GM23338 (cell line): ENCODE data around the gene IMPA2. TPM values are rescaled to one million over a fixed set of nuclear protein-coding genes. Genes with fewer than 3 reads are reported as not detected.

Experiments
- ATAC-seq: fragments of 200-7000 bp; cut with Tn5 transposase; 3 replicates; pipeline ENCODE4 v1.9.1; 2020
- DNase-seq: peaks from one replicate; pipeline ENCODE4 v3.0.0-alpha.2; 2015; ENCODE audit warnings: low spot score
- H2AFZ ChIP-seq: fragments of 200-600 bp; sonication (generic); 2 replicates; pipeline ENCODE4 v1.8.0; 2016; ENCODE audit warnings: antibody characterized with exemption, mild to moderate bottlenecking, moderate library complexity
- H3F3A ChIP-seq: fragments of 200-600 bp; sonication (generic); replicated peaks from 2 replicates; pipeline ENCODE4 v1.8.0; 2017; ENCODE audit warnings: antibody characterized with exemption, mixed run types, low read depth
- H3K27ac ChIP-seq: fragments of 200-600 bp; sonication (generic); 2 replicates; pipeline ENCODE4 v1.6.1; 2016; ENCODE audit warnings: low read depth
- H3K27me3 ChIP-seq: fragments of 200-600 bp; sonication (generic); 2 replicates; pipeline ENCODE4 v1.8.0; 2016; ENCODE audit warnings: mild to moderate bottlenecking, mixed run types, moderate library complexity; ENCODE audit not compliant: insufficient read depth
- H3K36me3 ChIP-seq: fragments of 200-600 bp; sonication (generic); 2 replicates; pipeline ENCODE4 v1.8.0; 2016; ENCODE audit warnings: mild to moderate bottlenecking; ENCODE audit not compliant: insufficient read depth
- H3K4me1 ChIP-seq: fragments of 200-600 bp; sonication (generic); 2 replicates; pipeline ENCODE4 v1.8.0; 2016; ENCODE audit warnings: mild to moderate bottlenecking, moderate library complexity; ENCODE audit not compliant: insufficient read depth
- H3K4me2 ChIP-seq: fragments of 200-600 bp; sonication (generic); 2 replicates; pipeline ENCODE4 v1.7.1; 2017; ENCODE audit warnings: mixed run types
- H3K4me3 ChIP-seq: fragments of 200-600 bp; sonication (generic); 2 replicates; pipeline ENCODE4 v1.6.1; 2016; ENCODE audit warnings: mixed run types
- H3K79me2 ChIP-seq: fragments of 200-600 bp; sonication (generic); replicated peaks from 2 replicates; pipeline ENCODE4 v1.8.0; 2017; ENCODE audit warnings: mild to moderate bottlenecking; ENCODE audit not compliant: insufficient read depth
- H3K9me2 ChIP-seq: fragments of 200-600 bp; sonication (generic); 2 replicates; pipeline ENCODE4 v1.8.0; 2017; ENCODE audit not compliant: insufficient read depth
- H4K20me1 ChIP-seq: fragments of 200-600 bp; sonication (generic); replicated peaks from 2 replicates; pipeline ENCODE4 v1.8.0; 2017; ENCODE audit warnings: mild to moderate bottlenecking; ENCODE audit not compliant: insufficient read depth
- H3K27ac Mint-ChIP-seq: 2 replicates; pipeline ENCODE4 v1.8.0; 2020; ENCODE audit warnings: inconsistent platforms, mild to moderate bottlenecking, moderate library complexity, mixed read lengths
- H3K27me3 Mint-ChIP-seq: 3 replicates; pipeline ENCODE4 v1.8.0; 2022; ENCODE audit warnings: low read depth, mild to moderate bottlenecking, moderate library complexity, mixed read lengths, inconsistent platforms; ENCODE audit not compliant: insufficient read depth, poor library complexity
- H3K36me3 Mint-ChIP-seq: 3 replicates; pipeline ENCODE4 v1.8.0; 2021; ENCODE audit warnings: low read depth, mild to moderate bottlenecking, inconsistent platforms, moderate library complexity, mixed read lengths
- H3K4me1 Mint-ChIP-seq: 3 replicates; pipeline ENCODE4 v1.8.0; 2020; ENCODE audit warnings: mild to moderate bottlenecking, inconsistent platforms, mixed read lengths
- H3K4me3 Mint-ChIP-seq: 3 replicates; pipeline ENCODE4 v1.8.0; 2021; ENCODE audit warnings: moderate library complexity, mild to moderate bottlenecking, inconsistent platforms, mixed read lengths
- H3K9me3 Mint-ChIP-seq: 3 replicates; pipeline ENCODE4 v1.8.0; 2020; ENCODE audit warnings: moderate library complexity, mild to moderate bottlenecking, inconsistent platforms, mixed read lengths
- CTCF ChIP-seq, 2 experiments: fragments of 200-600 bp in 1 of 2; sonication (generic) in 1 of 2; conservative IDR thresholded peaks; 2 replicates each; pipeline versions ENCODE4 v1.5.1 to v1.6.1; 2016 to 2017; ENCODE audit warnings: antibody characterized with exemption in 2 of 2, low read depth in 2 of 2, mild to moderate bottlenecking in 2 of 2, moderate library complexity in 1 of 2
- JUNB ChIP-seq: IDR thresholded peaks from one replicate; pipeline ENCODE4 v1.6.1; 2016; ENCODE audit warnings: antibody characterized with exemption; ENCODE audit not compliant: unreplicated experiment
- NANOG ChIP-seq: IDR thresholded peaks from 2 replicates; pipeline ENCODE4 v1.6.1; 2016; ENCODE audit warnings: antibody characterized with exemption, borderline replicate concordance
- REST ChIP-seq: IDR thresholded peaks from one replicate; pipeline ENCODE4 v1.6.1; 2018; ENCODE audit warnings: antibody characterized with exemption; ENCODE audit not compliant: unreplicated experiment
- STAT1 ChIP-seq: IDR thresholded peaks from one replicate; pipeline ENCODE4 v1.6.1; 2016; ENCODE audit warnings: antibody characterized with exemption; ENCODE audit not compliant: unreplicated experiment
- ZNF114 ChIP-seq: fragments of 250-450 bp; sonication (Bioruptor Pico); IDR thresholded peaks from 2 replicates; pipeline ENCODE4 v1.5.0; 2020; ENCODE audit warnings: mild to moderate bottlenecking, moderate library complexity
- ZNF331 ChIP-seq: fragments of 250-450 bp; sonication (Bioruptor Pico); IDR thresholded peaks from 2 replicates; pipeline ENCODE4 v1.5.0; 2020; ENCODE audit warnings: low read depth, mild to moderate bottlenecking, moderate library complexity
- ZNF462 ChIP-seq: fragments of 250-450 bp; sonication (Bioruptor Pico); IDR thresholded peaks from 2 replicates; pipeline ENCODE4 v1.5.0; 2020; ENCODE audit warnings: mild to moderate bottlenecking, moderate library complexity
- polyA plus RNA-seq: library from polyadenylated mRNA; unstranded; fragments of >200 nt; fragmentation: Nextera tagmentation; extraction: Ambion mirVana; gene quantifications from 2 replicates; pipeline ENCODE4 v1.2.1, GENCODE V29; 2016
- total RNA-seq: library from RNA; depleted of rRNA; stranded (reverse); fragments of >200 nt; shearing (Covaris generic); gene quantifications from 2 replicates; pipeline ENCODE4 v1.2.3, GENCODE V29; 2014

The IMPA2 gene
- total and polyA plus RNA-seq, 2 experiments from 2014 or later: 50.4 to 122 TPM

GRCh38 chr18:11997466-11997865 is 16.2 kb downstream of the IMPA2 start:
- peaks cover 11% of the 10 kb centered on the region for H3K27me3 Mint-ChIP-seq
- H3K27ac Mint-ChIP-seq: no peak overlapping the region
- ATAC-seq: no peak

More at GRCh38 chr18:11997466-11997865, 16.2 kb downstream of the IMPA2 start:
- Histone ChIP-seq H3K4me1 (peaks cover 15% of the 10 kb centered on the region), H3K27me3 (no peaks in the 10 kb centered on the region), H3K36me3 (peaks cover 13% of the 10 kb centered on the region; the same call in 1 of the 2 replicates), H3K79me2 (peaks cover 54% of the 10 kb centered on the region), H3F3A (no peaks in the 10 kb centered on the region), H3K4me2 (no peak overlapping the region), H2AFZ (no peak overlapping the region), H3K9me2 (no peaks in the 10 kb centered on the region), H3K27ac (0 out of 2 replicates have a peak overlapping the region, but pooled peaks have one; percentile 48), H4K20me1 (peaks cover 19% of the 10 kb centered on the region), H3K4me3 (no peak overlapping the region)
- peaks cover 38% of the 10 kb centered on the region for H3K36me3 Mint-ChIP-seq
- TF ChIP-seq ZNF331 (CRISPR knock-in tag) (no peak), ZNF462 (CRISPR knock-in tag) (no peak), CTCF (conservative IDR thresholded peaks at IDR 0.05; ENCODE audit: low read depth in 2 of 2) (no peak), STAT1 (no peak), ZNF114 (CRISPR knock-in tag) (no peak), JUNB (no peak), NANOG (no peak), REST (no peak)
- no peaks in the 10 kb centered on the region for H3K9me3 Mint-ChIP-seq
- no peak overlapping the region for H3K4me3 Mint-ChIP-seq
- peaks cover 32% of the 10 kb centered on the region for H3K4me1 Mint-ChIP-seq
- DNase-seq: no peak
